CD4-positive, alpha-beta T cell treated with Interferon gamma for 1 hour (primary cell): ENCODE measurements around the gene EPS15.
"Not testable (repeated sequence)": the region's sequence is repeated elsewhere in the genome, so short reads cannot be mapped to it uniquely, and the experiment has no call there.

Experiments
- DNase-seq: peaks from one replicate; pipeline ENCODE4 v3.0.0-alpha.2; 2020

EPS15 gene

GRCh38 chr1:51514733-51515132 lies 4.3 kb downstream of the EPS15 start:
- no peak for DNase-seq

- no peak for DNase-seq
These were observed 6.5 kb downstream of the EPS15 start for GRCh38 chr1:51512606-51513005.

GRCh38 chr1:51512120-51512519 lies 6.9 kb downstream of the EPS15 start:
- DNase-seq = no peak

- no peak for DNase-seq
These were observed 9.3 kb downstream of the EPS15 start for GRCh38 chr1:51509773-51510172.

- DNase-seq = no peak
These were observed 12.5 kb downstream of the EPS15 start for GRCh38 chr1:51506537-51506936.

GRCh38 chr1:51504806-51505525 lies 14.1 kb downstream of the EPS15 start:
- DNase-seq = no peak

- peak; percentile 14 for DNase-seq
These were observed 17.8 kb downstream of the EPS15 start for GRCh38 chr1:51501218-51501630.

- DNase-seq = no peak
These were observed 19.4 kb downstream of the EPS15 start for GRCh38 chr1:51499694-51500093.

- DNase-seq = no peak
These were observed 20.1 kb downstream of the EPS15 start for GRCh38 chr1:51498924-51499323.

GRCh38 chr1:51497340-51497739 lies 21.7 kb downstream of the EPS15 start:
- DNase-seq = no peak

GRCh38 chr1:51494138-51494830 lies 24.8 kb downstream of the EPS15 start:
- no peak for DNase-seq

- DNase-seq = no peak
These were observed 27.7 kb downstream of the EPS15 start for GRCh38 chr1:51491166-51491981.

- DNase-seq = no peak
These were observed 29.6 kb downstream of the EPS15 start for GRCh38 chr1:51489472-51489871.

GRCh38 chr1:51488372-51489050 lies 30.6 kb downstream of the EPS15 start:
- DNase-seq = no peak

- no peak for DNase-seq
These were observed 31.4 kb downstream of the EPS15 start for GRCh38 chr1:51487628-51488027.

- no peak for DNase-seq
These were observed 34.5 kb downstream of the EPS15 start for GRCh38 chr1:51484591-51484990.

- no peak for DNase-seq
These were observed 36.2 kb downstream of the EPS15 start for GRCh38 chr1:51482881-51483280.

GRCh38 chr1:51474832-51475620 lies 44.0 kb downstream of the EPS15 start:
- DNase-seq = not testable (repeated sequence)

GRCh38 chr1:51473331-51474115 lies 45.5 kb downstream of the EPS15 start:
- DNase-seq = no peak

- no peak for DNase-seq
These were observed 46.7 kb downstream of the EPS15 start for GRCh38 chr1:51472359-51472758.

GRCh38 chr1:51469518-51469917 lies 49.5 kb downstream of the EPS15 start:
- no peak for DNase-seq
